Muscle of back (tissue), 11 donors: ENCODE results near the gene PER3. TPM values are rescaled to one million over a fixed set of nuclear protein-coding genes. Genes with fewer than 3 reads are reported as not detected.
"Not testable (repeated sequence)": the region's sequence is repeated elsewhere in the genome, so short reads cannot be mapped to it uniquely, and the experiment has no call there.

Experiments
- DNase-seq, 3 donors: peaks; one replicate each; pipeline versions ENCODE4 v3.0.0 to v3.0.0-alpha.2; 2013
- polyA plus RNA-seq, 10 donors: library from polyadenylated mRNA; unstranded; fragments of 120-200 nt; gene quantifications; one replicate each; pipeline ENCODE4 v1.2.1, GENCODE V29; 2013; ENCODE audit not compliant: insufficient read length in 10 of 10

Gene PER3
- polyA plus RNA-seq, 10 donors, result 3.6 to 11.0 (median 6.6) TPM

GRCh38 chr1:7778133-7778628 is 5.9 kb upstream of the PER3 start:
- no peak for DNase-seq

DNA sequence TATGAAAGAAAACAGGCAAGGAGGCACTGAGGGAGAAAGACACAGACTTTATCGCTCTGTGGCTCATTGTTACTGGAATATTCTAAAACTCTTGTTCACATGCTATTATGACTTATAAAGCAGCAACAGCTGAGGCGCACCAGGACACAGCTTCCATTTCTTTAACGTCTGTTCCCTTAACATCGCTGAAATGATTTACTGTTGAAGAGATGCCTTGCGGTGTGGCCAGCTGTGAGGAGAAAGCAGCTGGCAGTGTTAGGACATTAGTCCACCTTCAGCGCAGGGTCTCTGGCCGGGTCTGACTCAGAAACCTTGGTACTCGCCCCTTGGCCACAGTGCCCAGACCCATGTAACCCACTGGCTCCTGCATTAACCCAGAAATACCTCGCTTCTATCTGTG is 3.1 kb upstream of the PER3 start:
- DNase-seq, result no peak

DNA sequence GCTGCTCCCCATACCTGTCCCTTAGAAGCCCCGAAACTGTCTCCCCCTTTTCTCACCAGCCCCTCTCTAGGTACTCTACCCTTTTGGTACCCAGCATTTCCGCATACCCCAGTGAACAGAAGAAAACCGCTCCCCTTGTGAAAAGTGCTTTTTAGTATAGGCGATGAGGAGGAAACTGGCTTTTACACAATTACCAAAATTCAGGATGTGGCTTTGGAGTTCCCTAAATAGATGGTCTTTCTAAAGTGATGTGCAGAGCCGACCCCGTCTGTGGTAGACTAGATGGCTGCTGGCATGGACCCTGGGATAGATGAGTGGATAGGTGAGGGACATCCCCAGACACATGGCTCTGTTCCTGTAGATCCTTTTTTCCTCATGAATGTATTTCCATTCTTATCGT is 2.6 kb upstream of the PER3 start:
- DNase-seq, result no peak

- DNase-seq, result no peak
These were observed 2.1 kb upstream of the PER3 start for GRCh38 chr1:7781923-7782495.

- peak in 2 of 3 donors; percentile 35 to 66 for DNase-seq
These were observed 846 bp upstream of the PER3 start for GRCh38 chr1:7783178-7783711.

DNA sequence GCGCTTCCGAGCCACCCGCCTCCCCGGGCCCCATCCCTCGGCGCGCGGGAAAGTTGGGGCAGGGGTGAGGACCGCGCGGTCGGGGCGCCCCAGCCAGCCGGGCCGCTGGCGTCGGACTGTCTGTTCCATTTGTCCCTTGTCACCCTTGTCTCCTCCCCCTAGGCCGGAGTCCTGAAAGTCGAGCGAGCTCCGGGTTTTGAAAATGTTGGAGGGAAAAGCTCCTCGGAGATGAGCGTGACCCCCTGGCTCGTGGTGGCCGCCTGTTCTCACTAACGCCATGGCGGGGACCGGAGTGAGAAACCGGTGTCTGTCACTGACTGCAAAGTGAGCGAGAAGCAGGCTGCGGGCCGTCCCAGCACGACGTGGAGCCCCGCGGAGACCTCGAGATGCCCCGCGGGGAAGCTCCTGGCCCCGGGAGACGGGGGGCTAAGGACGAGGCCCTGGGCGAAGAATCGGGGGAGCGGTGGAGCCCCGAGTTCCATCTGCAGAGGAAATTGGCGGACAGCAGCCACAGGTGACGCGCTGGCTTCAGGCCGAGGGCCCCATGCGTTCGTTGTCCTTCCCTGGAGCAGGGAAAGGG is 491 bp downstream of the PER3 start:
- peak in 1 of 3 donors; percentile 59 for DNase-seq

DNA sequence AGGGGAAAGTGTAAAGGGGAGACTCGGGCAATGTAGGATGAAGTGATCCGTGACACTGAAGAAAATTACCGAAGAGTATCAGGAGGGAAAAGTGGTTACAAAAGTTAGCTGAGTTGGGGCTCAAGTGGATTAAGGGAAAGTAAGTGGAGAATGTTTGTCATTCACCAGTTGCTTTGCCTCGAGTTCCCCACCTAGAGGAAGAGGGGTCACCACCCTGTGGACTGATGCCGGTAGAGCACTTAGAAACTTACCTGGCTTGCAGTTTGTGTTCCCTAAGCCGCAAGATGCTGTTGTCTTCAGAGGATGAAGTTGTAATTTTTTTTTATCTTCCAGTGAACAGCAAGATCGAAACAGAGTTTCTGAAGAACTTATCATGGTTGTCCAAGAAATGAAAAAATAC is 1.0 kb downstream of the PER3 start:
- DNase-seq, result no peak

DNA sequence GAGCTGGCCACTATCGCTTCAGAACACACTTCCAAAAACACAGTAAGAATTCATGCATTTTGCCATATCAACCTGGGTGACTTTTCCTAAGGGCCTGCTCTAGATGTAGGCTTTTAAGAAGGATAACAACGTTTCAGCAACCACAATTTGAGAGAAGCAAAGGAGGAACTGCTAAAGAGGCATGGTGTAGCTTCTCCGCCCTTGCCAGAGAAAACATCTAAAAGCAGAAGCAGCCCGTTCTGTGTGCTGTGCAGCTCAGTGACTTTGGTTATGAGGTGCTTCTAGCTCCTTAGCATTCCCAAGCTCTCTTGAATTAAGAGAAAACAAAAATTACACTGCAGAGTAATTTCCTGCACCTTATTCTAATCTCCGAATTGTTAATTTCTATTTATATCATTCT is 2.7 kb downstream of the PER3 start:
- no peak for DNase-seq

GRCh38 chr1:7789828-7790227 is 5.7 kb downstream of the PER3 start:
- no peak for DNase-seq

DNA sequence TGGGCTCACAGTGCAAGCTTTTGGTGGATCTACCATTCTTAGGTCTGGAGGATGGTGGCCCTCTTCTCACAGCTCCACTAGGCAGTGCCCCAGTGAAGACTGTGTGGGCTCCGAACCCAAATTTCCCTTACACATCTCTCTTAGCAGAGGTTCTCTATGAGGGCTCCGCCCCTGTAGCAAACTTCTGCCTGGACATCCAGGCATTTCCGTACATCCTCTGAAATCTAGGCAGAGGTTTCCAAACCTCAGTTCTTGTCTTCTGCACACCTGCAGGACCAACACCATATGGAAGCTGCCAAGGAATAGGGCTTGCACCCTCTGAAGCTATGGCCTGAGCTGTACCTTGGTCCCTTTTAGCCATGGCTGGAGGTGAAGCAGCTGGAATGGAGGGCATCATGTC is 6.9 kb downstream of the PER3 start:
- not testable (repeated sequence) for DNase-seq

DNA sequence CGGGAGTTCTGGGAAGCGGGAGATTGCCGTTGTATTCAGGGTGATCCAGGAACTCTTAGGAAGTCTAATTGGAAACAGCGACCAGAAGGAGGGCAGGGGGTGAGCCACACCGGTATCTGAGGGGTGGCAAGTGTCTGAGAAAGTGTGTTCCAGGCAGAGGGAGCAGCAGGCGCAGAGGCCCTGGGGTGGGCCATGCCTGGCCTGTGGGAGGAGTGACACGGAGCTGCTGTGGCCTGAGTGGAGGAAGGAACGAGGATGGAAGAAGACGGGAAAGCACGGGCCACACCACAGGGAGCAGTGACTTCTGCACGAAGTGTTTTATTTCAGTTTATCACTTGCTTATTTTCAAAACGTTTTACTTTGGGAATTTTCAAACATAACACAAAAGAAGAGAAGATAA is 11.3 kb downstream of the PER3 start:
- no peak for DNase-seq

- no peak for DNase-seq
These were observed 21.4 kb downstream of the PER3 start for GRCh38 chr1:7805460-7805859.

GRCh38 chr1:7808253-7808844 is 24.3 kb downstream of the PER3 start:
- DNase-seq, result no peak

- no peak for DNase-seq
These were observed 25.7 kb downstream of the PER3 start for GRCh38 chr1:7809742-7810141.

DNA sequence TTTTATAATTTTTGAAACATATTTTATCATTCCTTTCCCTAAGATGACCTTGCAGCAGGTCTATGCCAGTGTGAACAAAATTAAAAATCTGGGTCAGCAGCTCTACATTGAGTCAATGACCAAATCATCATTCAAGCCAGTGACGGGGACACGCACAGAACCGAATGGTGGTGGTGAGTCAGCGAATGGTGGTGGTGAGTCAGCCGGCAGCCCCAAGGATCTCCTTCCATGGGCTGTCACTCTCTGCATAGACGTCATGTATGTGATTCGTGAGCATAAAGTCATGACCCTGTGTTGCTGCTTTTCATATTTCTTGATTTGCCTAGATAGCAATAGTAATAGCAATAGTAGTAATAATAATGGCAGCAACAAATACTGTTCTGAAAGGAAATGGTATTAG is 26.3 kb downstream of the PER3 start:
- peak in 1 of 3 donors; percentile 68 for DNase-seq

GRCh38 chr1:7811476-7811875 is 27.4 kb downstream of the PER3 start:
- DNase-seq, result no peak

DNA sequence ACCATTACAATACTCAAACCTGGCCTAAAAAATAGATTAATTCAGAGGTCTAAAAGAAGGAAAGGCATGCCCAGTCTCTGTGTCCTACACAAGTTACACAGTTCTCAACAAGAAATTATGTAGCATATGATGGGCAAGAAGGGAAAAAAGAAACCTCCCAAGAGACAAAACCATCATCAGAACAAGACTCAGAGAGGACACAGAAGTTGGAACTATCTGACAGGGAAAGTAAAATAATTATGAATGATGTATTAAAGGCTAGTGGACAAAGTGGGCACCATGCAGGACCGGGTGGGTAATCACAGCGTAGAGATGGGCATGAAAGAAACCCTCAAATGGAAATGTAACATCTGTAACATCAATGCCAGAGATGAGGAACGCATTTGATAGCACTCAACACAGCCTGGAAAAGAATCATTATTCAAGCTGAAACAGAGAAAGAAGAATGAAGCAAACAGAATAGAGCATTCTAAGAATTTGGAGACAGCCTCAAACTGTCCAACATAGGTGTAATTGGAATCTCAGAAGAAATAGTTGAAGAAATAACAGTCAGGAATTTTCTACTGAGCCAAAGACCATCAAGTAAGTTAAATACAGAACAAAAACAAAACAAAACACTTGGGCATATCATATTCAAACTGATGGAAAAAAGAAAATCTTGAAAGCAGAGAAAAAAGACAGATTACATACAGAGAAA is 29.7 kb downstream of the PER3 start:
- no peak for DNase-seq

DNA sequence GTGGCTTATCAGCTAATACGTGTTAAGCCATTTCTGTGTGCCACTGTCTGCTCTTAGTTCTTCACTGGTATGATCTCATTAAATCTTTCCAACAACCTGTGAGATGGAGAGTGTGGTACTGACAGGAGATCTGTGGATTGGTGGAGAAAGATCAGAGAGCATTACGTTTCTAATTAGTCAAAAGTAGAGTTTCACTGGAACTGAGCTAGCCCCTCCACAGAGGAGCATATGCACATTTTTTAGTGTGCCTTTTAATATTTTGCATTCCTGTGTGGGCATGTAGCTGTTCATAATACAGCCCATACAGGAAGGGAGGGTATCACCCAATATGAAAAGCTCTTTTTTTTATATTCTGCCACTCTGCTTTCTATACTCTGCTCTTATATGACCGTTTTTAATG is 37.2 kb downstream of the PER3 start:
- DNase-seq, result no peak

DNA sequence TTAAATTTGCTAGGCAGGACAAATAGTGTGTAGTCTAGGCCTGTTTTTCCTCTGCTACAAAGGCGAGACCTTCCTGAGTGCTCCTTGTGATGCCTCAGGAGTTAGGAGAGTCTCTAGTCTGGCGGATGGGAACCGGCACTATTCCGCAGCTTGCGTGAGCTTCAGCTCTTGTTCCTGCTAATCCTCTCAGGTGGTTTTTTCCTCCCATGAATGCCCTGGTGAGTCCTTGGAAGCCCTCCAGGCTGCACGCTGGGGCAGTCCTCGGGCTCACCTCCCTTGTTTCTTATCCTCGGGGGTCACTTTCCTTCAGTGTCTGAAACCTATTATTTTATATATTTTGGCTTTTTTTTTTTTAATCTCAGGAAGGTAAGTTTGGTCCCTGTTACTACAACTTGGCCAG is 40.6 kb downstream of the PER3 start:
- no peak for DNase-seq

DNA sequence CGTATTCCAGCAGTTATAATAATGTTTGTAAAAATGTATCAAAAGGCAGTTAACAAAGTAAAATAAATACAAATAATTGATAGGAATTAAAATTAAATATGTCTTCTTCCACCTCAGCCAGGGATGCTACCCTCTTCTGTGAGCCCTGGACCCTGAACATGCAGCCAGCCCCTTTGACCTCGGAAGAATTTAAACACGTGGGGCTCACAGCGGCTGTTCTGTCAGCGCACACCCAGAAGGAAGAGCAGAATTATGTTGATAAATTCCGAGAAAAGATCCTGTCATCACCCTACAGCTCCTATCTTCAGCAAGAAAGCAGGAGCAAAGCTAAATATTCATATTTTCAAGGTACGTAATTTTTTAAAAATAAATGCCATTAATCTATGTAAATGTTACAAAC is 42.3 kb downstream of the PER3 start:
- no peak for DNase-seq

DNA sequence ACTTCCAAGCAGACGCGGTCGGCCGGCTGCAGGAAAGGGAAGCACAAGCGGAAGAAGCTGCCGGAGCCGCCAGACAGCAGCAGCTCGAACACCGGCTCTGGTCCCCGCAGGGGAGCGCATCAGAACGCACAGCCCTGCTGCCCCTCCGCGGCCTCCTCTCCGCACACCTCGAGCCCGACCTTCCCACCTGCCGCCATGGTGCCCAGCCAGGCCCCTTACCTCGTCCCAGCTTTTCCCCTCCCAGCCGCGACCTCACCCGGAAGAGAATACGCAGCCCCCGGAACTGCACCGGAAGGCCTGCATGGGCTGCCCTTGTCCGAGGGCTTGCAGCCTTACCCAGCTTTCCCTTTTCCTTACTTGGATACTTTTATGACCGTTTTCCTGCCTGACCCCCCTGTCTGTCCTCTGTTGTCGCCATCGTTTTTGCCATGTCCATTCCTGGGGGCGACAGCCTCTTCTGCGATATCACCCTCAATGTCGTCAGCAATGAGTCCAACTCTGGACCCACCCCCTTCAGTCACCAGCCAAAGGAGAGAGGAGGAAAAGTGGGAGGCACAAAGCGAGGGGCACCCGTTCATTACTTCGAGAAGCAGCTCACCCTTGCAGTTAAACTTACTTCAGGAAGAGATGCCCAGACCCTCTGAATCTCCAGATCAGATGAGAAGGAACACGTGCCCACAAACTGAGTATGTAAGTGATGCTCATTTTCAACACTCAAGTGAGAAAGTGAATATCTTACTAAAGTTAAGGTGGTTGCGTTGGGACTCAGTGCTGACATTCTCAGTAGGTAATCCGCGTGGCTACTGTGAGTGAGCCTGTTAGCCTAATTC is 43.2 kb downstream of the PER3 start:
- peak in 2 of 3 donors; percentile 5 to 45 for DNase-seq

DNA sequence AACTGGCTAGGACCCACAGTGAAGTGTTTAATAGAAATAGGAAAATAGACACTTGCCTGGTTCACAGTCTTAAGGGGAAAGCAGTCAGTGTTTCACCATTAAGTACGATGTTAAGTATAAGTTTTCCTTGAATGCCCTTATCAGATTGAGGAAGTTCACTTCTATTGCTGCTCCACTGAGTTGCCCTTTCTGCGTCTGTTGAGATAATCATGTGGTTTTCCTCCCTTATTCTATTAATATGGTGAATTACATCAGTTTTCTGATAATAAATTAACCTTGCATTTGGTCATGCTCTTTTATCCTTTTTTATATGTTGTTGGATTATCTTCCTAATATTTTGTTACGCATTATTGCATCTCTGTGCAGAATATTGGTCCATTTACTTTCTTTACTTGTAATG is 47.4 kb downstream of the PER3 start:
- no peak for DNase-seq
